HepG2 (cell line): ENCODE measurements around the gene CAGE1.

Source experiments
- CTCF ChIP-seq: sonication (generic); formaldehyde crosslinking; IDR thresholded peaks from 2 replicates; pipeline ENCODE4 v1.5.0; 2020; ENCODE audit warnings: mild to moderate bottlenecking, missing genetic modification reagents, moderate library complexity
- GABPB1 ChIP-seq: IDR thresholded peaks from 2 replicates; pipeline ENCODE4 v1.6.1; 2016; ENCODE audit warnings: mild to moderate bottlenecking, missing genetic modification reagents, moderate library complexity, missing compliant biosample characterization
- IKZF1 ChIP-seq: fragments of 450-650 bp; IDR thresholded peaks from 2 replicates; pipeline ENCODE4 v1.7.1; 2016

GRCh38 chr6:7434672-7435071 is 45.1 kb upstream of the CAGE1 start:
- TF ChIP-seq IKZF1, result no peak
- no peak for TF ChIP-seq CTCF (CRISPR knock-in tag)
- TF ChIP-seq GABPB1 (CRISPR knock-in tag), result no peak
